C4-2B (cell line): Measurements from ENCODE around the gene SLAMF9.

Experiments
- ZFX ChIP-seq: fragments of 450-650 bp; IDR thresholded peaks from 2 replicates; pipeline ENCODE4 v1.6.1; 2017
- TF ChIP-seq, protein P1 (sequence below): fragments of 450-650 bp; conservative IDR thresholded peaks from 2 replicates; pipeline ENCODE4 v1.5.1; 2017; ENCODE audit warnings: mild to moderate bottlenecking

DNA sequence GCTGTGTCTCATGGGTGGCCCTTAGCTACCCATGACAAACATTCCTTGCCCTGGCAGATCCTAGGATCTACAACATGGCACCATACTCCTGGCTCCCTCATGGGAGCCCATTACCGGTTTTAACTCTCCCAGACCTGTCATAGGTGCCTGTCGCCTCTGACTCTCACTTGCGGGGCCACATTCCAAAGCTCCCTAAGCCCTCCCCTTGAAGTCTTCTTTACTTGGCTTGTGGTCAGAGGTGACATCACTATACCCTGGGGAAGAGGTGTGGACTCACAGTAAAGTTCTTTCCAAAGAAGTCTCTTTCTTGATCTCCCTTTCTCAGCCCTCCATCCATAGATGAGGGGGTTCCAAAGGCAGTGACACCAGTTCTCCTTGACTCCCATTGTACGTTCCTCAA is 5.4 kb upstream of the SLAMF9 start:
- TF ChIP-seq, protein P1, sequence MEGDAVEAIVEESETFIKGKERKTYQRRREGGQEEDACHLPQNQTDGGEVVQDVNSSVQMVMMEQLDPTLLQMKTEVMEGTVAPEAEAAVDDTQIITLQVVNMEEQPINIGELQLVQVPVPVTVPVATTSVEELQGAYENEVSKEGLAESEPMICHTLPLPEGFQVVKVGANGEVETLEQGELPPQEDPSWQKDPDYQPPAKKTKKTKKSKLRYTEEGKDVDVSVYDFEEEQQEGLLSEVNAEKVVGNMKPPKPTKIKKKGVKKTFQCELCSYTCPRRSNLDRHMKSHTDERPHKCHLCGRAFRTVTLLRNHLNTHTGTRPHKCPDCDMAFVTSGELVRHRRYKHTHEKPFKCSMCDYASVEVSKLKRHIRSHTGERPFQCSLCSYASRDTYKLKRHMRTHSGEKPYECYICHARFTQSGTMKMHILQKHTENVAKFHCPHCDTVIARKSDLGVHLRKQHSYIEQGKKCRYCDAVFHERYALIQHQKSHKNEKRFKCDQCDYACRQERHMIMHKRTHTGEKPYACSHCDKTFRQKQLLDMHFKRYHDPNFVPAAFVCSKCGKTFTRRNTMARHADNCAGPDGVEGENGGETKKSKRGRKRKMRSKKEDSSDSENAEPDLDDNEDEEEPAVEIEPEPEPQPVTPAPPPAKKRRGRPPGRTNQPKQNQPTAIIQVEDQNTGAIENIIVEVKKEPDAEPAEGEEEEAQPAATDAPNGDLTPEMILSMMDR, result no peak
- no peak for TF ChIP-seq ZFX
